K562 (cell line): ENCODE measurements around the gene RAB6A. TPM values are rescaled to one million over a fixed set of nuclear protein-coding genes. Genes with fewer than 3 reads are reported as not detected.

Source experiments
- CHAMP1 ChIP-seq: fragments of 450-650 bp; IDR thresholded peaks from 2 replicates; pipeline ENCODE4 v1.6.1; 2016; ENCODE audit warnings: mild to moderate bottlenecking
- FOXO4 ChIP-seq: fragments of 450-650 bp; formaldehyde crosslinking; IDR thresholded peaks from 2 replicates; pipeline ENCODE4 v1.4.0; 2020; ENCODE audit warnings: mild to moderate bottlenecking, moderate library complexity
- IFI16 ChIP-seq: fragments of 250-450 bp; sonication (Bioruptor Pico); IDR thresholded peaks from 2 replicates; pipeline ENCODE4 v2.1.2; 2022; ENCODE audit warnings: mild to moderate bottlenecking, inconsistent platforms
- MAFK ChIP-seq: IDR thresholded peaks from 2 replicates; pipeline ENCODE4 v1.6.1; 2011; ENCODE audit warnings: low read length, improper control_type of control experiment
- SIN3A ChIP-seq, 2 experiments: fragments of 150-350 bp in 1 of 2; IDR thresholded peaks; 2 replicates each; pipeline ENCODE4 v1.6.1; 2011 to 2016; ENCODE audit warnings: borderline replicate concordance in 2 of 2, low read depth in 2 of 2, low read length in 2 of 2, mild to moderate bottlenecking in 2 of 2, moderate library complexity in 2 of 2; ENCODE audit not compliant: control insufficient read depth in 1 of 2
- SMARCB1 ChIP-seq: IDR thresholded peaks from 2 replicates; pipeline ENCODE4 v1.6.1; 2011; ENCODE audit warnings: improper control_type of control experiment, low read depth; ENCODE audit not compliant: insufficient read length
- SRSF3 ChIP-seq: fragments of 200-400 bp; formaldehyde crosslinking; IDR thresholded peaks from 2 replicates; pipeline ENCODE4 v1.6.1; 2016; ENCODE audit warnings: mild to moderate bottlenecking, low read length, moderate library complexity; ENCODE audit not compliant: insufficient read depth
- TAF1 ChIP-seq: IDR thresholded peaks from 2 replicates; pipeline ENCODE4 v1.6.1; 2011; ENCODE audit warnings: mild to moderate bottlenecking, low read length, moderate library complexity; ENCODE audit not compliant: insufficient read depth, control insufficient read depth, severe bottlenecking; ENCODE audit errors: extremely low read depth
- ZBTB11 ChIP-seq, 3 experiments: fragments of 200-800 bp in 1 of 3; fragments of 250-450 bp in 1 of 3; fragments of 450-650 bp in 1 of 3; sonication (Bioruptor Pico) in 1 of 3; sonication (Bioruptor generic) in 1 of 3; formaldehyde crosslinking in 1 of 3; IDR thresholded peaks; 2 replicates each; pipeline versions ENCODE4 v1.6.1 to v1.8.0; 2016 to 2022; ENCODE audit warnings: mild to moderate bottlenecking in 2 of 3, missing genetic modification characterization in 2 of 3, missing compliant biosample characterization in 1 of 3, moderate library complexity in 1 of 3
- ZHX1 ChIP-seq: fragments of 150-350 bp; conservative IDR thresholded peaks from 2 replicates; pipeline ENCODE4 v1.6.1; 2014; ENCODE audit warnings: low read length
- ZKSCAN3 ChIP-seq: fragments of 250-450 bp; sonication (Bioruptor Pico); IDR thresholded peaks from 2 replicates; pipeline ENCODE4 v1.4.0; 2020
- ZNF354B ChIP-seq: fragments of 250-450 bp; sonication (Bioruptor Pico); IDR thresholded peaks from 2 replicates; pipeline ENCODE4 v1.4.0; 2020
- ZNF511 ChIP-seq: sonication (generic); formaldehyde crosslinking; IDR thresholded peaks from 2 replicates; pipeline ENCODE4 v1.8.0; 2022; ENCODE audit warnings: mild to moderate bottlenecking, missing genetic modification reagents
- ZNF644 ChIP-seq: fragments of 200-800 bp; sonication (Bioruptor generic); IDR thresholded peaks from 2 replicates; pipeline ENCODE4 v1.6.1; 2016; ENCODE audit warnings: low read depth, missing genetic modification characterization, missing compliant biosample characterization
- polyA plus RNA-seq, 8 experiments: library from polyadenylated mRNA; depleted of rRNA in 4 of 8; stranded (reverse) in 5 of 8; unstranded in 3 of 8; fragments of >200 nt; fragmentation: Nextera tagmentation in 2 of 8; fragmentation: Illumina TruSeq in 1 of 8; extraction: Ambion mirVana in 2 of 8; extraction: Trizol in 1 of 8; gene quantifications; 2 replicates each; pipeline versions ENCODE4 v1.2.1 to v1.2.3, GENCODE V29; 2011 to 2014; ENCODE audit warnings: inconsistent platforms in 1 of 8, missing spikeins in 1 of 8
- total RNA-seq, 7 experiments: library from RNA; depleted of rRNA in 6 of 7; stranded (reverse); fragments of >200 nt in 6 of 7; fragmentation: Illumina TruSeq in 2 of 7; extraction: Trizol in 2 of 7; gene quantifications; 2 replicates each; pipeline versions ENCODE4 v1.2.1 to v1.2.3, GENCODE V29; 2011 to 2021; ENCODE audit warnings: low replicate concordance in 1 of 7

RAB6A gene
- total and polyA plus RNA-seq, 9 of the 15 experiments (the other 6 are each of a cell fraction or from before 2014, with no cell fraction given) = 14.0 to 95.3 (median 45.4) TPM

GRCh38 chr11:73787643-73788558, 27.0 kb upstream of the RAB6A start, which contains the start of gene MRPL48 (continued):
- TF ChIP-seq MAFK (no peak), ZKSCAN3 (CRISPR knock-in tag) (no peak), CHAMP1 (0 out of 2 replicates have a peak, but pooled peaks have one; percentile 51), SMARCB1 (no peak), ZBTB11 (CRISPR knock-in tag; IDR thresholded peaks at IDR 0.05) (peak; percentile 94 to 99 (median 98)), ZHX1 (no peak), SRSF3 (no peak), IFI16 (CRISPR knock-in tag) (no peak), ZNF644 (tag) (peak; percentile 24; the same call in 1 of the 2 replicates), ZNF354B (CRISPR knock-in tag) (no peak), FOXO4 (CRISPR knock-in tag) (no peak), ZNF511 (CRISPR knock-in tag) (peak; percentile 88), TAF1 (peak; percentile 93), SIN3A (IDR thresholded peaks at IDR 0.05; ENCODE audit: borderline replicate concordance in 2 of 2, control insufficient read depth in 1 of 2, low read depth in 2 of 2, low read length in 2 of 2) (peak; percentile 90 to 95; a peak in 3 of 4 replicates)
